GM12801 (cell line): ENCODE results near the gene CCDC93.

Source experiments
- CTCF ChIP-seq: IDR thresholded peaks from one replicate; pipeline ENCODE4 v1.5.1; 2011; ENCODE audit warnings: control low read depth; ENCODE audit not compliant: insufficient read length; ENCODE audit errors: extremely low read depth

Gene CCDC93

GRCh38 chr2:118050974-118051373 is 37.1 kb upstream of the CCDC93 start:
- TF ChIP-seq CTCF = no peak

- TF ChIP-seq CTCF = no peak
Measured at GRCh38 chr2:118050386-118050785, 36.5 kb upstream of the CCDC93 start.

- no peak for TF ChIP-seq CTCF
Measured at GRCh38 chr2:118049816-118050140, 35.9 kb upstream of the CCDC93 start.

DNA sequence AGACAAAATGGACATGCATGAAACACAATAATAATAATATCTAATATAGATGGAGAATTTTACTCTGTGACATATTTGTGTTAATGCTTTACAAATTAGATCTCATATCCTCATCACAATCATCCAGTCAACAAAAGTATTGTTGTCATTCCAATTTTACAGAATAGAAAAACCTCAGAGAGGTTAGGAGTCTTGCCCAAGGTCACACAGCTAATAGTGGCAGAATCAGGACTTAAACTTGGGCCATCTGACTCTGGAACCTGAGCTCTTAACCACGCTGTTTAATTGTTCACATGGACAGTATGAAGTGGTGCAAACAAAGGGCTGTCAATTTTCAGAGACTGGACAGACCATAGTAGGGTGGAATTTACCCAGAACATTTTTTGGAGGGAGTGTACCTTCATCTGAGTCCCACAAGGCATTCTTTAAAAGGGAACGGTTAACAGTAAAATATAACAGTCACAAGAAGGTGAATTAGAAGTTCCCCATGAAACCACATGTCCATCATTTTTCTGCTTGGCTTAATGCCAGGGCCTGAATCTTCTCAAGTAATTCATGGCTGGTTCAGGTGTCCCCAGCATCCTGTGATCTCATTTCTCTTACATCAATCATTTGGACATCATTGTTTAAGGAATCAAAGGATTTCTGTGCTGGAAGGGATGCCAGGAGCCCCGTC is 35.4 kb upstream of the CCDC93 start:
- no peak for TF ChIP-seq CTCF

DNA sequence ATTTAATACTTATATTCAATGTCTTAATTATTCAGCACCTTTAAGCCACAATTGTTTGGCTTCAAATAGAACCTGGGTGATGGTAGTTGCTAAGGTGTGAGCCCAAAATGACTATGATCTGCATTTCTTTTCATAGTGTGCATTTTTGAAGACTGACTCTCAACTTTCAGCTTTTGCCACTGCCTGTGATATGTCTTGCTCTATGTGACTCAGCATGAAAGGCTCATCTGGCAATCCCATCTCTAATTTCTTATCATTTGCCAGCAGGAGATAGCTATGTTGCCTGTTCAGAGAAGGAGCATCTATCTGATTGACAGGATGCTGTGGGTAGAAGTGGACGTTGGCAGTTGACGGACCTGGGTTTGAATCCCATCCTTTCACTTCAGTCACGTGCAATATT is 34.5 kb upstream of the CCDC93 start:
- TF ChIP-seq CTCF = no peak

- no peak for TF ChIP-seq CTCF
Measured at GRCh38 chr2:118047380-118047826, 33.5 kb upstream of the CCDC93 start.

DNA sequence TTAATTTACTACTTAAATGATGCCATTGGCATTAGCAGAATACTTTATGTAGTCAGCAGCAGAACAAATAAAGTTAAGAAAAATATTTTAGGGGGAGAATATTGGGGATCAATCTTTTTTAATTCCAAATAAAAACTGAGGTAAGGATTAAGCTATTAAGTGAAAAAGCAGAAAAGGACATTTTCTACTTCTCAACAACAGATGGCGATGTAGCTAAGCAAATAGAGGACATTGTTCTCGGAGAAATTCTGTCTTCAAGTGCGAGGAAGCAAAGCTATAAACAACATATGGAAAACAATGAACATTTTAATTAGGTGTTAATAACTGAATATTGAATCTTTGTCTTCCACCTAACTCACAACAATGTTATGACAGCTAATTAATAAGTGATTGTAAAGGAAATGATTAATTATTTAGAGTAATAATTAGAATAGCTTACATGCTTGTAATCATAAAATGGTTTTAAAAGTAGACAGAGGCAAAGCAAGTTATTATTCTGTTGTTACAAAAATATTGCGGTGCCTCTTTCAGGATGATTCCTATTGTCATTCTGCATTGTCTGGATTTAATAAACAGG is 32.9 kb upstream of the CCDC93 start:
- TF ChIP-seq CTCF = no peak
